ENCODE results near the gene ERLIN1. TPM values are rescaled to one million over a fixed set of nuclear protein-coding genes. Genes with fewer than 3 reads are reported as not detected.

Gene ERLIN1
- total and polyA plus RNA-seq, 2 experiments from 2014 or later, result 32.2 to 63.3 TPM

- Histone ChIP-seq H3K4me1 (ENCODE audit: insufficient read depth) (no peaks in the 10 kb centered on the region), H3K4me3 (no peak overlapping the region), H3K9me3 (ENCODE audit: low read depth) (no peaks in the 10 kb centered on the region), H3K4me2 (ENCODE audit: unreplicated experiment) (peak overlapping the region; percentile 49), H3F3A (ENCODE audit: insufficient read depth) (no peaks in the 10 kb centered on the region), H3K36me3 (ENCODE audit: low read depth) (no peaks in the 10 kb centered on the region), H4K20me1 (ENCODE audit: insufficient read depth) (no peaks in the 10 kb centered on the region), H3K27ac (no peak overlapping the region), H3K79me2 (ENCODE audit: insufficient read depth) (no peaks in the 10 kb centered on the region), H3K27me3 (replicated peaks; ENCODE audit: insufficient read depth) (peaks cover 12% of the 10 kb centered on the region; the same call in 1 of the 2 replicates), H3K9me2 (ENCODE audit: insufficient read depth) (no peaks in the 10 kb centered on the region), H3K9ac (no peak overlapping the region), H2AFZ (no peak overlapping the region)
- in situ Hi-C loops (cut with MboI), result no loop called here
- peak; percentile 12 for DNase-seq
- WGBS, 2 experiments (ENCODE audit: low coverage in 1 of 2, low lambda C conversion rate in 2 of 2, missing lambda C conversion rate in 2 of 2), result 31 to 34% methylated on average over 31 to 41 of the region's 51 CpGs
- TF ChIP-seq EZH2 (IDR thresholded peaks at IDR 0.05; ENCODE audit: insufficient read depth, poor library complexity, severe bottlenecking) (no peak), EZH2phosphoT487 (IDR thresholded peaks at IDR 0.05; ENCODE audit: insufficient read depth, low read depth) (no peak)
Measured at GRCh38 chr10:100114976-100115770, 70.7 kb downstream of the ERLIN1 start.

- in situ Hi-C loops (cut with MboI), result no loop called here
- Histone ChIP-seq H3K9me2 (ENCODE audit: insufficient read depth) (no peaks in the 10 kb centered on the region), H3K27me3 (replicated peaks; ENCODE audit: insufficient read depth) (peaks cover 12% of the 10 kb centered on the region; the same call in 1 of the 2 replicates), H3K79me2 (ENCODE audit: insufficient read depth) (no peaks in the 10 kb centered on the region), H3K27ac (no peak overlapping the region), H3F3A (ENCODE audit: insufficient read depth) (no peaks in the 10 kb centered on the region), H3K4me3 (no peak overlapping the region), H2AFZ (no peak overlapping the region), H3K4me1 (ENCODE audit: insufficient read depth) (no peaks in the 10 kb centered on the region), H3K9me3 (ENCODE audit: low read depth) (no peaks in the 10 kb centered on the region), H3K4me2 (ENCODE audit: unreplicated experiment) (no peak overlapping the region), H3K36me3 (ENCODE audit: low read depth) (no peaks in the 10 kb centered on the region), H4K20me1 (ENCODE audit: insufficient read depth) (no peaks in the 10 kb centered on the region), H3K9ac (no peak overlapping the region)
- no peak for DNase-seq
- no peak for TF ChIP-seq EZH2 (IDR thresholded peaks at IDR 0.05; ENCODE audit: insufficient read depth, poor library complexity, severe bottlenecking)
- no peak for TF ChIP-seq EZH2phosphoT487 (IDR thresholded peaks at IDR 0.05; ENCODE audit: insufficient read depth, low read depth)
- WGBS, 2 experiments (ENCODE audit: low coverage in 1 of 2, low lambda C conversion rate in 2 of 2, missing lambda C conversion rate in 2 of 2), result 93 to 95% methylated on average over 13 of the region's 13 CpGs
Measured at GRCh38 chr10:100114460-100114859, 71.4 kb downstream of the ERLIN1 start.

GRCh38 chr10:100109670-100110069, 76.2 kb downstream of the ERLIN1 start:
- in situ Hi-C loops (cut with MboI), result no loop called here
- DNase-seq, result no peak
- Histone ChIP-seq H3K27me3 (replicated peaks; ENCODE audit: insufficient read depth) (peaks cover 17% of the 10 kb centered on the region), H3K9ac (no peak overlapping the region), H3F3A (ENCODE audit: insufficient read depth) (no peaks in the 10 kb centered on the region), H4K20me1 (ENCODE audit: insufficient read depth) (no peaks in the 10 kb centered on the region), H3K36me3 (ENCODE audit: low read depth) (no peaks in the 10 kb centered on the region), H3K4me1 (ENCODE audit: insufficient read depth) (no peaks in the 10 kb centered on the region), H3K9me2 (ENCODE audit: insufficient read depth) (no peaks in the 10 kb centered on the region), H2AFZ (no peak overlapping the region), H3K4me3 (no peak overlapping the region), H3K79me2 (ENCODE audit: insufficient read depth) (no peaks in the 10 kb centered on the region), H3K4me2 (ENCODE audit: unreplicated experiment) (no peak overlapping the region), H3K9me3 (ENCODE audit: low read depth) (no peaks in the 10 kb centered on the region), H3K27ac (no peak overlapping the region)
- TF ChIP-seq EZH2phosphoT487 (IDR thresholded peaks at IDR 0.05; ENCODE audit: insufficient read depth, low read depth) (no peak), EZH2 (IDR thresholded peaks at IDR 0.05; ENCODE audit: insufficient read depth, poor library complexity, severe bottlenecking) (no peak)
- 19 to 21% methylated on average over 3 of the region's 3 CpGs for WGBS, 2 experiments (ENCODE audit: low coverage in 1 of 2, low lambda C conversion rate in 2 of 2, missing lambda C conversion rate in 2 of 2)

- no peak overlapping the region for H3K4me2 ChIP-seq (ENCODE audit: unreplicated experiment)
- H2AFZ ChIP-seq, result no peak overlapping the region
- no peak overlapping the region for H3K27ac ChIP-seq
- no peaks in the 10 kb centered on the region for H3K9me3 ChIP-seq (ENCODE audit: low read depth)
- WGBS, 2 experiments (ENCODE audit: low coverage in 1 of 2, low lambda C conversion rate in 2 of 2, missing lambda C conversion rate in 2 of 2), result 65 to 68% methylated on average over 11 of the region's 11 CpGs
- no peak for TF ChIP-seq EZH2 (IDR thresholded peaks at IDR 0.05; ENCODE audit: insufficient read depth, poor library complexity, severe bottlenecking)
- TF ChIP-seq EZH2phosphoT487 (IDR thresholded peaks at IDR 0.05; ENCODE audit: insufficient read depth, low read depth), result no peak
- no peaks in the 10 kb centered on the region for H3K36me3 ChIP-seq (ENCODE audit: low read depth)
- H3K4me1 ChIP-seq (ENCODE audit: insufficient read depth), result no peaks in the 10 kb centered on the region
- H3K9ac ChIP-seq, result no peak overlapping the region
- H3K27me3 ChIP-seq (replicated peaks; ENCODE audit: insufficient read depth), result peaks cover 14% of the 10 kb centered on the region
- no peaks in the 10 kb centered on the region for H3K79me2 ChIP-seq (ENCODE audit: insufficient read depth)
- in situ Hi-C loops (cut with MboI), result no loop called here
- H3F3A ChIP-seq (ENCODE audit: insufficient read depth), result no peaks in the 10 kb centered on the region
- H3K4me3 ChIP-seq, result no peak overlapping the region
- no peaks in the 10 kb centered on the region for H4K20me1 ChIP-seq (ENCODE audit: insufficient read depth)
- H3K9me2 ChIP-seq (ENCODE audit: insufficient read depth), result no peaks in the 10 kb centered on the region
- DNase-seq, result no peak
Measured at GRCh38 chr10:100106865-100107264, 79.0 kb downstream of the ERLIN1 start.
